Left lung (tissue), 10 donors: ENCODE measurements around the gene COL26A1. TPM values are rescaled to one million over a fixed set of nuclear protein-coding genes. Genes with fewer than 3 reads are reported as not detected.

ENCODE experiments used
- ATAC-seq: fragments of 200-7000 bp; cut with Tn5 transposase; one replicate; pipeline ENCODE4 v1.9.1; 2020; ENCODE audit warnings: moderate library complexity
- DNase-seq, 4 donors: peaks; one replicate each; pipeline ENCODE4 v3.0.0-alpha.2; 2013 to 2020
- H3K27ac ChIP-seq, 2 donors: fragments of 200-600 bp; sonication (generic) in 1 of 2; one replicate each; pipeline versions ENCODE4 v1.5.0 to v1.8.0; 2020 to 2021
- H3K27me3 ChIP-seq, 2 donors: fragments of 200-600 bp; sonication (generic) in 1 of 2; one replicate each; pipeline versions ENCODE4 v1.5.0 to v1.8.0; 2020 to 2021
- H3K36me3 ChIP-seq, 2 donors: fragments of 200-600 bp; sonication (generic) in 1 of 2; one replicate each; pipeline versions ENCODE4 v1.5.0 to v1.8.0; 2020 to 2021
- H3K4me1 ChIP-seq, 2 donors: fragments of 200-600 bp; one replicate each; pipeline ENCODE4 v1.8.0; 2021
- H3K4me3 ChIP-seq, 2 donors: fragments of 200-600 bp; sonication (generic) in 1 of 2; one replicate each; pipeline versions ENCODE4 v1.5.0 to v1.8.0; 2020 to 2021; ENCODE audit warnings: mild to moderate bottlenecking in 1 of 2
- H3K9me3 ChIP-seq, 2 donors: fragments of 200-600 bp; sonication (generic) in 1 of 2; one replicate each; pipeline versions ENCODE4 v1.5.0 to v1.8.0; 2020 to 2021
- intact Hi-C, 2 donors: fragments of 100-400 bp; cut with DNase I; formaldehyde crosslinking; loops; one replicate each; pipeline versions ENCODE4 v1.11.2 to v1.14.2; 2022
- polyA plus RNA-seq, 6 donors: library from polyadenylated mRNA; unstranded; fragments of 120-200 nt; gene quantifications; one replicate each; pipeline ENCODE4 v1.2.1, GENCODE V29; 2013; ENCODE audit not compliant: insufficient read length in 6 of 6
- total RNA-seq, 2 donors: library from RNA; stranded (reverse); fragmentation: NEBNext Ultra II Directional; extraction: Animal tissue kit (Norgen Biotek cat#: 25700); gene quantifications; one replicate each; pipeline ENCODE4 v1.2.1, GENCODE V29; 2021
- TF ChIP-seq, protein P1 (sequence below), 2 donors: fragments of 200-600 bp; sonication (generic) in 1 of 2; IDR thresholded peaks; one replicate each; pipeline versions ENCODE4 v1.5.0 to v1.8.0; 2021; ENCODE audit warnings: antibody characterized with exemption in 2 of 2
- donor health status: DM: no; HTN: yes; CAD: no.
- donor health status: DM: no; HTN: no; CAD: no.

The COL26A1 gene
- total and polyA plus RNA-seq, 8 donors: 0.76 to 7.7 (median 7.1) TPM; not detected in 1

DNA sequence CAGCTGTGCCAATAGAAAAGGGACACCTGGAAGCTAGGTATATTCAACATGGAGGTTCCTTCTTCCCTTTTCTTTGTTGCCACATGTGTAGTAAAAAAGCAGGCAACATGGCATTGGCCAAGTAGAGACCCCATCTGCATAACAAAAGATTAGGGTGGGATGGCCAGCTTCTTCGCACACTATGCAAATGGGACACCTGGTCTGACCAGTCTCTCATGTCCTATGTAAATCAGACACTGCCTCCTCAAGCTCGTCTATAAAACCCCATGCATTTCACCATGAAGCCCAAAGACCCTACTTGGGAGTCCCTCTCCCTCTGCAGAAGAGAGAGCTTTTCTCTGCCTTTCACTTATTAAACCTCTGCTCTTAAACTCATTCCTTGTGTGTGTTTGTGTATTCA is 212.5 kb downstream of the COL26A1 start:
- no peak for DNase-seq
- Histone ChIP-seq H3K4me1 (no peaks in the 10 kb centered on the region), H3K4me3 (no peak overlapping the region), H3K9me3 (peaks cover 0 to 19% of the 10 kb centered on the region in 2 donors), H3K36me3 (no peaks in the 10 kb centered on the region), H3K27me3 (peaks cover 0 to 3% of the 10 kb centered on the region in 2 donors), H3K27ac (no peak overlapping the region)
- no peak for ATAC-seq
- intact Hi-C loops: no loop called here
- TF ChIP-seq, protein P1, sequence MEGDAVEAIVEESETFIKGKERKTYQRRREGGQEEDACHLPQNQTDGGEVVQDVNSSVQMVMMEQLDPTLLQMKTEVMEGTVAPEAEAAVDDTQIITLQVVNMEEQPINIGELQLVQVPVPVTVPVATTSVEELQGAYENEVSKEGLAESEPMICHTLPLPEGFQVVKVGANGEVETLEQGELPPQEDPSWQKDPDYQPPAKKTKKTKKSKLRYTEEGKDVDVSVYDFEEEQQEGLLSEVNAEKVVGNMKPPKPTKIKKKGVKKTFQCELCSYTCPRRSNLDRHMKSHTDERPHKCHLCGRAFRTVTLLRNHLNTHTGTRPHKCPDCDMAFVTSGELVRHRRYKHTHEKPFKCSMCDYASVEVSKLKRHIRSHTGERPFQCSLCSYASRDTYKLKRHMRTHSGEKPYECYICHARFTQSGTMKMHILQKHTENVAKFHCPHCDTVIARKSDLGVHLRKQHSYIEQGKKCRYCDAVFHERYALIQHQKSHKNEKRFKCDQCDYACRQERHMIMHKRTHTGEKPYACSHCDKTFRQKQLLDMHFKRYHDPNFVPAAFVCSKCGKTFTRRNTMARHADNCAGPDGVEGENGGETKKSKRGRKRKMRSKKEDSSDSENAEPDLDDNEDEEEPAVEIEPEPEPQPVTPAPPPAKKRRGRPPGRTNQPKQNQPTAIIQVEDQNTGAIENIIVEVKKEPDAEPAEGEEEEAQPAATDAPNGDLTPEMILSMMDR (IDR thresholded peaks at IDR 0.05): no peak

DNA sequence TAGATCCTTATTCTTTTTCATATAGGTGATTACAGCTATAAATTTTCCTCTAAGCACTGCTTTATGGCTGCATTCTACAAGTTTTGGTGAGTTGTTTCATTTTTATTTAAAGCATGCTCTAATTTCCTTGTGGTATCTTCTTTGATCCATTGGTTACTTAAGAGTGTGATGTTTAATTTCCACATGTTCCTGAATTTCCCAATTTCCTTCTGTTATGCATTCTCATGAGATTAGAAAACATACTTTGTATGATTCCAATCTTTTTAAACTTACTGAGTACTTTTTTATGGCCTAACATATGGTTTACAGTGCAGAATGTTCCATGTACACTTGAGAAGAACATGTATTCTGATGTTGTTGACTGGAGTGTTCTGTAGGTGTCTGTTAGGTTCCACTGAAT is 213.0 kb downstream of the COL26A1 start:
- H3K9me3 ChIP-seq: peaks cover 0 to 19% of the 10 kb centered on the region in 2 donors
- ATAC-seq (no peak), DNase-seq (no peak)
- intact Hi-C loops: no loop called here
- TF ChIP-seq, protein P1 (IDR thresholded peaks at IDR 0.05): no peak
- no peaks in the 10 kb centered on the region for H3K4me1 ChIP-seq
- H3K27me3 ChIP-seq: peaks cover 0 to 3% of the 10 kb centered on the region in 2 donors
- H3K27ac ChIP-seq: no peak overlapping the region
- H3K36me3 ChIP-seq: no peaks in the 10 kb centered on the region
- no peak overlapping the region for H3K4me3 ChIP-seq

DNA sequence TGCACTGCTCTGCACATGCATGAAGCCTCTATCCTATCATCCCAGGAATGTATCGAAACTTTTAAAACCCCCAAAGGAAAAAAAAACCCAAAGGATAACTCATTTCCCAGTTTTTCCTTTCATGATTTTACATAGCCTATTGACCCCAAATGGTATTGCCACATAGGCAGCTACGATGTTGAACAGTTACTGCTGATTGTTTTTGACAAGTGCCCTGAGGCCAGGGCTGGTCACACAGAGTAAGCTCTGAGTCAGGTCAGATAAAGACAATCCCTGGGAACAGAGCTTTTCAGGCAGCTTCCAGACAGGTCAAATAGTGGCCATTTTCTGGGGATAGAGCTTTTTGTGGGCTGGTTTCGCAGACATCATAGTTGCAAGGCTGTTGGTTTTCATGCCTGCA is 214.3 kb downstream of the COL26A1 start:
- no peak for DNase-seq
- no peak overlapping the region for H3K27ac ChIP-seq

DNA sequence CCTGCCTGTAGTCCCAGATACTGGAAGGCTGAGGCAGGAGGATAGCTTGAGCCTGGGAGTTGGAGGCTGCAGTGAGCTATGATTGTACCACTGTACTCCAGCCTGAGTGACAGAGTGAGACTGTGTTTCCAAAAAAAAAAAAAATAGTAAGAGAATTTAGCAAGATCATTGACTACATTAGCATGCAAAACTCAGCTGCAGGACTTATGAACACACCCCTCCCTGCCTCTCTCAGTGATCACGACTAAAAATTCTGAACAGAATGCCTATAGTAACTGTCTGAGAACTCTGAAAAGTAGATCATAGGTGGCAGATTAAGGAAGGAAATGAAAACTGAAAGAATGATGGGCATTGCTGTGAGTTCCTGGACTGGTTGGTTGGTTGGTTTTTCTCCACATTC is 215.9 kb downstream of the COL26A1 start:
- DNase-seq: no peak
- ATAC-seq: no peak
- peaks cover 0 to 2% of the 10 kb centered on the region in 2 donors for H3K9me3 ChIP-seq
- H3K27ac ChIP-seq: no peak overlapping the region
- H3K27me3 ChIP-seq: peaks cover 0 to 3% of the 10 kb centered on the region in 2 donors
- no peaks in the 10 kb centered on the region for H3K36me3 ChIP-seq
- H3K4me3 ChIP-seq: no peak overlapping the region
- intact Hi-C loops: no loop called here
- H3K4me1 ChIP-seq: no peaks in the 10 kb centered on the region
- TF ChIP-seq, protein P1 (IDR thresholded peaks at IDR 0.05): no peak

More for the DNA sequence above, 214.3 kb downstream of the COL26A1 start:
- no peak for ATAC-seq
- no peaks in the 10 kb centered on the region for H3K36me3 ChIP-seq
- no peak overlapping the region for H3K4me3 ChIP-seq
- H3K4me1 ChIP-seq: no peaks in the 10 kb centered on the region
- peaks cover 0 to 3% of the 10 kb centered on the region in 2 donors for H3K27me3 ChIP-seq
- peaks cover 0 to 10% of the 10 kb centered on the region in 2 donors for H3K9me3 ChIP-seq
- intact Hi-C loops: no loop called here
- TF ChIP-seq, protein P1 (IDR thresholded peaks at IDR 0.05): no peak

DNA sequence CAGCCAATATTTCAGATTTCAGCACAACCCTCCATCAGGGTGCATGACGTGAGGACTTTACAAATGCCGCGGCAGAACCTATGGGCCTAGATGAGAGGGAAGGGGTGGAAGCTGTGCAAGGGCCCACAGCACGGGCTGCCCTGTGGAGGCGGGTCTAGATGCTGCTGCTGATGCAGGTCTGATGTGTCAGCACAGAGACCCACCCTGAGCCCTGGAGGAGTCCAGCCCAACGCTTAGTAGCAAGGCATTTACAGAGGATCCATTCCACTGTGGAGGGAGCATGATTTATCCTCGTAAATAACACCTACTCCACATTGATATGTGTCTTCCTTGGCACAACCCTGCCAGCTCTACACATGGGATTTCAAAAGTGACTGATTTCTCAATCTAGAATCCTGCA is 217.9 kb downstream of the COL26A1 start:
- intact Hi-C loops: no loop called here
- Histone ChIP-seq H3K36me3 (no peaks in the 10 kb centered on the region), H3K27me3 (peaks cover 0 to 3% of the 10 kb centered on the region in 2 donors), H3K27ac (no peak overlapping the region), H3K4me1 (no peaks in the 10 kb centered on the region), H3K9me3 (peaks cover 0 to 2% of the 10 kb centered on the region in 2 donors), H3K4me3 (no peak overlapping the region)
- no peak for ATAC-seq
- TF ChIP-seq, protein P1 (IDR thresholded peaks at IDR 0.05): no peak
- no peak for DNase-seq
